ENCODE results near the gene GPX3.

GRCh38 chr5:151023047-151023615 is 2.7 kb downstream of the GPX3 start:
- TF ChIP-seq CTCF (IDR thresholded peaks at IDR 0.05) (no peak), ZFX (IDR thresholded peaks at IDR 0.05; ENCODE audit: borderline replicate concordance) (no peak)

Data from 22Rv1 (cell line).